ENCODE data around the gene SLC16A1.
"Not testable (repeated sequence)": the region's sequence is repeated elsewhere in the genome, so short reads cannot be mapped to it uniquely, and the experiment has no call there.

- not testable (repeated sequence) for TF ChIP-seq CTCF (IDR thresholded peaks at IDR 0.05; ENCODE audit: low read depth, low read length, missing input control); FOXA2 (IDR thresholded peaks at IDR 0.05); GABPA (IDR thresholded peaks at IDR 0.05 in 1 of 2, conservative IDR thresholded peaks at IDR 0.05 in 1 of 2); RAD21 (IDR thresholded peaks at IDR 0.05)
Observed at GRCh38 chr1:112958236-112958635, 2.2 kb upstream of the SLC16A1 start.
